Gastrocnemius medialis (tissue), 4 donors: Measurements from ENCODE around the gene COL25A1. TPM values are rescaled to one million over a fixed set of nuclear protein-coding genes. Genes with fewer than 3 reads are reported as not detected.

Source experiments
- ATAC-seq, 2 donors: fragments of 150-250 bp; one replicate each; pipeline ENCODE4 v1.9.1; 2016
- DNase-seq, 2 donors: peaks; one replicate each; pipeline ENCODE4 v3.0.0-alpha.2; 2019
- H3K27ac ChIP-seq, 4 donors: fragments of 200-600 bp; sonication (generic); 1 replicate in 1 of 4; 2 replicates in 3 of 4; pipeline ENCODE4 v1.5.1; 2016 to 2018; ENCODE audit warnings: mild to moderate bottlenecking in 2 of 4, moderate library complexity in 1 of 4
- H3K27me3 ChIP-seq, 3 donors: fragments of 200-600 bp; sonication (generic) in 2 of 3; 1 replicate in 1 of 3; 2 replicates in 2 of 3; pipeline versions ENCODE4 v1.5.1 to v1.6.0; 2016 to 2019; ENCODE audit warnings: mild to moderate bottlenecking in 1 of 3, moderate library complexity in 1 of 3
- H3K36me3 ChIP-seq, 2 donors: fragments of 200-600 bp; sonication (generic) in 1 of 2; one replicate each; pipeline ENCODE4 v1.5.1; 2017 to 2018
- H3K4me1 ChIP-seq, 2 donors: fragments of 200-600 bp; sonication (generic) in 1 of 2; one replicate each; pipeline ENCODE4 v1.5.1; 2016 to 2017; ENCODE audit warnings: mild to moderate bottlenecking in 2 of 2
- H3K4me3 ChIP-seq, 4 donors: fragments of 200-600 bp; sonication (generic) in 3 of 4; 1 replicate in 1 of 4; 2 replicates in 3 of 4; pipeline ENCODE4 v1.5.1; 2016 to 2019; ENCODE audit warnings: mild to moderate bottlenecking in 2 of 4
- H3K9me3 ChIP-seq, 3 donors: fragments of 200-600 bp; sonication (generic) in 2 of 3; 1 replicate in 1 of 3; 2 replicates in 2 of 3; pipeline ENCODE4 v1.5.1; 2016 to 2019
- CTCF ChIP-seq, 5 experiments: fragments of 450-650 bp in 3 of 5; fragments of 200-600 bp in 2 of 5; sonication (generic) in 2 of 5; IDR thresholded peaks in 4 of 5; conservative IDR thresholded peaks in 1 of 5; 1 replicate in 4 of 5; 2 replicates in 1 of 5; pipeline ENCODE4 v1.5.1; 2016 to 2019; ENCODE audit warnings: antibody characterized with exemption in 5 of 5, mild to moderate bottlenecking in 3 of 5, moderate library complexity in 3 of 5
- POLR2A ChIP-seq, 2 donors: fragments of 450-650 bp; IDR thresholded peaks; one replicate each; pipeline ENCODE4 v1.6.1; 2017; ENCODE audit warnings: antibody characterized with exemption in 2 of 2, mild to moderate bottlenecking in 2 of 2, moderate library complexity in 2 of 2
- in situ Hi-C, 4 donors: fragments of 200-750 bp; cut with MboI; loops; one replicate each; pipeline versions ENCODE4 v1.15.0 to v1.8.0; 2017; ENCODE audit warnings: low sequenced_read_pairs in 4 of 4
- intact Hi-C: fragments of 100-400 bp; cut with DNase I; formaldehyde crosslinking; loops from one replicate; pipeline ENCODE4 v1.15.1; 2023; ENCODE audit warnings: low total_unique reads
- total RNA-seq, 4 donors: library from RNA; depleted of rRNA; stranded (reverse); fragments of >200 nt; gene quantifications; one replicate each; pipeline versions ENCODE4 v1.1.0 to v1.2.3, GENCODE V29; 2016

The COL25A1 gene
- total RNA-seq, 4 donors from 2014 or later = 0.27 to 2.0 (median 0.85) TPM; not detected in 1

GRCh38 chr4:109156356-109156755, 146.1 kb downstream of the COL25A1 start:
- H3K9me3 ChIP-seq = no peaks in the 10 kb centered on the region
- no peak overlapping the region for H3K4me3 ChIP-seq
- no peaks in the 10 kb centered on the region for H3K36me3 ChIP-seq
- no peaks in the 10 kb centered on the region for H3K4me1 ChIP-seq
- H3K27ac ChIP-seq = no peak overlapping the region
- intact Hi-C loops (no loop called here), in situ Hi-C loops (no loop called here)
- DNase-seq (no peak), ATAC-seq (no peak)
- no peaks in the 10 kb centered on the region for H3K27me3 ChIP-seq
- TF ChIP-seq POLR2A (IDR thresholded peaks at IDR 0.05) (no peak), CTCF (IDR thresholded peaks at IDR 0.05 in 4 of 5, conservative IDR thresholded peaks at IDR 0.05 in 1 of 5) (no peak)

- no peaks in the 10 kb centered on the region for H3K4me1 ChIP-seq
- DNase-seq (no peak), ATAC-seq (no peak)
- H3K27ac ChIP-seq = no peak overlapping the region
- H3K27me3 ChIP-seq = no peaks in the 10 kb centered on the region
- no peak for TF ChIP-seq CTCF (IDR thresholded peaks at IDR 0.05 in 4 of 5, conservative IDR thresholded peaks at IDR 0.05 in 1 of 5)
- TF ChIP-seq POLR2A (IDR thresholded peaks at IDR 0.05) = no peak
- no peaks in the 10 kb centered on the region for H3K9me3 ChIP-seq
- in situ Hi-C loops = no loop called here
- no peaks in the 10 kb centered on the region for H3K36me3 ChIP-seq
- intact Hi-C loops = no loop called here
- H3K4me3 ChIP-seq = no peak overlapping the region
Observed at GRCh38 chr4:109155682-109156283, 146.7 kb downstream of the COL25A1 start.

GRCh38 chr4:109155084-109155483, 147.4 kb downstream of the COL25A1 start:
- Histone ChIP-seq H3K4me1 (no peaks in the 10 kb centered on the region), H3K36me3 (no peaks in the 10 kb centered on the region), H3K27ac (no peak overlapping the region), H3K27me3 (no peaks in the 10 kb centered on the region), H3K9me3 (no peaks in the 10 kb centered on the region), H3K4me3 (no peak overlapping the region)
- TF ChIP-seq POLR2A (IDR thresholded peaks at IDR 0.05) (no peak), CTCF (IDR thresholded peaks at IDR 0.05 in 4 of 5, conservative IDR thresholded peaks at IDR 0.05 in 1 of 5) (no peak)
- no peak for ATAC-seq
- in situ Hi-C loops (no loop called here), intact Hi-C loops (no loop called here)
- DNase-seq = no peak

GRCh38 chr4:109154424-109154823, 148.0 kb downstream of the COL25A1 start:
- no peak overlapping the region for H3K4me3 ChIP-seq
- no peak overlapping the region for H3K27ac ChIP-seq
- no peaks in the 10 kb centered on the region for H3K9me3 ChIP-seq
- in situ Hi-C loops (no loop called here), intact Hi-C loops (no loop called here)
- H3K4me1 ChIP-seq = no peaks in the 10 kb centered on the region
- TF ChIP-seq POLR2A (IDR thresholded peaks at IDR 0.05) = no peak
- TF ChIP-seq CTCF (IDR thresholded peaks at IDR 0.05 in 4 of 5, conservative IDR thresholded peaks at IDR 0.05 in 1 of 5) = no peak
- ATAC-seq (no peak), DNase-seq (no peak)
- no peaks in the 10 kb centered on the region for H3K27me3 ChIP-seq
- no peaks in the 10 kb centered on the region for H3K36me3 ChIP-seq

GRCh38 chr4:109149836-109150235, 152.6 kb downstream of the COL25A1 start:
- no peak for TF ChIP-seq CTCF (IDR thresholded peaks at IDR 0.05 in 4 of 5, conservative IDR thresholded peaks at IDR 0.05 in 1 of 5)
- no peak for TF ChIP-seq POLR2A (IDR thresholded peaks at IDR 0.05)
- ATAC-seq = no peak
- Histone ChIP-seq H3K36me3 (no peaks in the 10 kb centered on the region), H3K9me3 (no peaks in the 10 kb centered on the region), H3K4me3 (no peak overlapping the region), H3K4me1 (no peaks in the 10 kb centered on the region), H3K27ac (no peak overlapping the region), H3K27me3 (no peaks in the 10 kb centered on the region)
- intact Hi-C loops (no loop called here), in situ Hi-C loops (no loop called here)
- no peak for DNase-seq
